HCT116 (cell line): ENCODE data around the gene TLX1. TPM values are rescaled to one million over a fixed set of nuclear protein-coding genes. Genes with fewer than 3 reads are reported as not detected.

Source experiments
- ATAC-seq: fragments of 200-7000 bp; cut with Tn5 transposase; 2 replicates; pipeline ENCODE4 v1.9.1; 2020; ENCODE audit warnings: mild to moderate bottlenecking, moderate library complexity
- BruUV-seq: library from RNA; stranded (reverse); fragments of 400-500 nt; replicated peaks from 2 replicates; lab custom pipeline; 2021; lab: Mats Ljungman, UMichigan
- CTCF ChIA-PET: fragments of 300-600 bp; sonication (Branson Sonifier 250); formaldehyde crosslinking; loops from one replicate; lab custom pipeline; 2021; ENCODE audit warnings: antibody characterized with exemption; lab: Charles Lee
- POLR2A ChIA-PET: fragments of 300-600, 350-600 bp; sonication (Branson Sonifier 250); formaldehyde crosslinking; loops from one replicate; lab custom pipeline; 2021; ENCODE audit warnings: antibody characterized with exemption; lab: Charles Lee
- RAD21 ChIA-PET, 2 experiments: fragments of 300-600 bp; sonication (Branson Sonifier 250); formaldehyde crosslinking; loops; one replicate each; lab custom pipeline; 2023; ENCODE audit warnings: low total read pairs in 2 of 2; ENCODE audit not compliant: uncharacterized antibody in 2 of 2, unreplicated experiment in 2 of 2, low non-redundant PET in 1 of 2; lab: Charles Lee
- DNase-seq: peaks from one replicate; pipeline ENCODE4 v3.0.0-alpha.2; 2010; ENCODE audit warnings: low read depth, low spot score
- H2AFZ ChIP-seq: fragments of 200-600 bp; shearing (Covaris generic), sonication (generic); 2 replicates; pipeline ENCODE4 v1.6.1; 2017; ENCODE audit warnings: low read depth, mixed run types, mixed read lengths, antibody characterized with exemption, low read length; ENCODE audit not compliant: poor library complexity, severe bottlenecking
- H3K27ac ChIP-seq: 2 replicates; pipeline ENCODE4 v1.5.1; 2012; ENCODE audit warnings: low read depth, low read length
- H3K27me3 ChIP-seq: fragments of 200-600 bp; sonication (generic); 2 replicates; pipeline ENCODE4 v1.6.1; 2016; ENCODE audit warnings: mixed run types, low read length, mixed read lengths; ENCODE audit not compliant: insufficient read depth
- H3K36me3 ChIP-seq, 2 experiments: fragments of 200-500 bp in 1 of 2; fragments of 200-600 bp in 1 of 2; sonication (Bioruptor generic) in 1 of 2; sonication (generic) in 1 of 2; 2 replicates each; pipeline versions ENCODE4 v1.5.1 to v1.6.1; 2014 to 2016; ENCODE audit warnings: low read length in 2 of 2, inconsistent platforms in 1 of 2, mixed read lengths in 1 of 2, mixed run types in 1 of 2; ENCODE audit not compliant: insufficient read depth in 2 of 2, control insufficient read depth in 1 of 2
- H3K4me1 ChIP-seq, 2 experiments: fragments of 200-600 bp in 1 of 2; sonication (generic) in 1 of 2; 2 replicates each; pipeline versions ENCODE4 v1.5.1 to v1.6.1; 2012 to 2017; ENCODE audit warnings: low read length in 2 of 2, inconsistent platforms in 1 of 2, mild to moderate bottlenecking in 1 of 2, mixed read lengths in 1 of 2, mixed run types in 1 of 2, moderate library complexity in 1 of 2; ENCODE audit not compliant: insufficient read depth in 2 of 2, control insufficient read depth in 1 of 2
- H3K4me2 ChIP-seq: fragments of 200-600 bp; sonication (generic); 2 replicates; pipeline ENCODE4 v1.6.1; 2017; ENCODE audit warnings: mixed run types, low read length, mixed read lengths
- H3K4me3 ChIP-seq, 2 experiments: fragments of 200-600 bp in 1 of 2; sonication (generic) in 1 of 2; replicated peaks in 1 of 2; 2 replicates each; pipeline ENCODE4 v1.5.1; 2011 to 2016; ENCODE audit warnings: low read length in 2 of 2, control low read depth in 1 of 2, low read depth in 1 of 2, mild to moderate bottlenecking in 1 of 2, mixed read lengths in 1 of 2, mixed run types in 1 of 2
- H3K79me2 ChIP-seq: fragments of 200-600 bp; sonication (generic); 2 replicates; pipeline ENCODE4 v1.6.1; 2017; ENCODE audit warnings: mild to moderate bottlenecking, mixed run types, low read length, moderate library complexity, mixed read lengths; ENCODE audit not compliant: insufficient read depth
- H3K9ac ChIP-seq: fragments of 200-600 bp; sonication (generic); 2 replicates; pipeline ENCODE4 v1.6.1; 2016; ENCODE audit warnings: low read length, mixed read lengths
- H3K9me2 ChIP-seq: fragments of 200-600 bp; sonication (generic), shearing (Covaris generic); 2 replicates; pipeline ENCODE4 v1.6.1; 2017; ENCODE audit warnings: mixed run types, mild to moderate bottlenecking, moderate library complexity; ENCODE audit not compliant: insufficient read depth
- H3K9me3 ChIP-seq, 2 experiments: fragments of 200-500 bp in 1 of 2; fragments of 200-600 bp in 1 of 2; sonication (Bioruptor generic) in 1 of 2; sonication (generic) in 1 of 2; 2 replicates each; pipeline ENCODE4 v1.6.1; 2014 to 2017; ENCODE audit warnings: low read length in 2 of 2, mixed read lengths in 2 of 2, inconsistent platforms in 1 of 2, low read depth in 1 of 2, mild to moderate bottlenecking in 1 of 2, mixed run types in 1 of 2, moderate library complexity in 1 of 2; ENCODE audit not compliant: control insufficient read depth in 1 of 2, insufficient read depth in 1 of 2
- H4K20me1 ChIP-seq: fragments of 200-600 bp; sonication (generic), shearing (Covaris generic); 2 replicates; pipeline ENCODE4 v1.6.1; 2017; ENCODE audit warnings: mixed run types, mild to moderate bottlenecking, moderate library complexity; ENCODE audit not compliant: insufficient read depth
- CEBPB ChIP-seq: IDR thresholded peaks from 2 replicates; pipeline ENCODE4 v1.6.1; 2012; ENCODE audit warnings: low read depth
- EZH2 ChIP-seq: fragments of 200-600 bp; sonication (generic); IDR thresholded peaks from 2 replicates; pipeline ENCODE4 v1.6.1; 2017; ENCODE audit warnings: antibody characterized with exemption, mixed run types
- EZH2phosphoT487 ChIP-seq: fragments of 200-600 bp; IDR thresholded peaks from 2 replicates; pipeline ENCODE4 v1.6.1; 2018; ENCODE audit warnings: antibody characterized with exemption, borderline replicate concordance
- JUND ChIP-seq: IDR thresholded peaks from 2 replicates; pipeline ENCODE4 v1.6.1; 2012
- POLR2A ChIP-seq: IDR thresholded peaks from 2 replicates; pipeline ENCODE4 v1.7.0; 2011; ENCODE audit warnings: borderline replicate concordance; ENCODE audit not compliant: insufficient read depth, insufficient read length; ENCODE audit errors: extremely low read depth
- SIN3A ChIP-seq: IDR thresholded peaks from 2 replicates; pipeline ENCODE4 v1.6.1; 2012; ENCODE audit warnings: low read depth
- YY1 ChIP-seq: IDR thresholded peaks from 2 replicates; pipeline ENCODE4 v1.6.1; 2011; ENCODE audit warnings: low read length, low read depth, moderate library complexity, mild to moderate bottlenecking; ENCODE audit not compliant: insufficient replicate concordance; ENCODE audit errors: extremely low read depth
- ZFX ChIP-seq: fragments of 450-650 bp; IDR thresholded peaks from 2 replicates; pipeline ENCODE4 v1.6.1; 2017
- intact Hi-C: fragments of 100-400 bp; cut with micrococcal nuclease; formaldehyde crosslinking; loops from 2 replicates; pipeline ENCODE4 v1.10.0; 2022
- total RNA-seq: library from RNA; stranded (reverse); gene quantifications from one replicate; pipeline ENCODE4 v1.2.1, GENCODE V29; 2021; ENCODE audit not compliant: unreplicated experiment

TLX1 gene
- total RNA-seq, 1 experiment from 2014 or later: not detected

DNA sequence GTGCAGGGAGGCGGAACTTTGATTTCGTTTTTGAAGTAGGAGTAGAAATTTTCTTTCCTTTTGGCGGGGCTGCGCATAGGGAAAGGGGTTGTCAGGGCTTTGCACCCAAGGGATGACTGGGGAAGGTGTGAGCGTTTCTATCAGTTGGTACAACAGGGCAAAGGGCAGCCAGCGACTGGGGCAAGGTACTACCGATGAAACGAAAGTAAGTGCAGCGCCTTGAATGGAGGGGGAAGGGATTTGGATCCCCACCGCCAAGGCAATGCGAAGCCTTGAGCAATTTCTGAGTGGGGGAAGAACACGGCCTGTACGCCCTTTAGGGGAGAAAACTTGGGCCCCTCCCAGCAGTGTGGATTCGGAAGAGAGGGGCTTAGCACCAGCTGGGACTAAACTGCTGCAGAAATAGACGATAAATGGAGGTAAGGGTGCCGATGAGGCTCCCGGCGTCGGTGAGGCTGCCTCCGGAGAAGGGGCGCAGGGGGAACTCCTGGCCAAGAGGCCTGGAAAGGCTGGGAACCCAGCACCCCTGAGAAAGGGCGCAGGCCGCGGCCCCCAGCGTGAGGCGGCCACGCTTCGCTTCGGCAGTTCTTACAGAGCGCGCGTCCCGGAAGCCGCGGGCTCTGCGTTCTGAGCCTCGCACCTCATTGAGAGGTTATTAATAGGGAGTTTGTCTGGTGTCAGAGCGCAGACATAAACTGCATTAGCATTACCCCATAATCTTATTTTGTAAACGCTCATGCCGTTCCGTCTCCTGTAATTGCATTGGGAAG lies 10.0 kb upstream of the TLX1 start:
- Histone ChIP-seq H3K27me3 (0 out of 2 replicates have a peak, but pooled peaks cover 5% of the 10 kb centered on the region), H4K20me1 (no peaks in the 10 kb centered on the region), H3K36me3 (no peaks in the 10 kb centered on the region), H3K4me3 (no peak overlapping the region), H2AFZ (no peak overlapping the region), H3K9me2 (no peaks in the 10 kb centered on the region), H3K79me2 (no peaks in the 10 kb centered on the region), H3K9ac (no peak overlapping the region), H3K27ac (no peak overlapping the region)
- intact Hi-C loops: no loop called here
- POLR2A ChIA-PET: no interaction called here
- DNase-seq (no peak), ATAC-seq (no peak)
- no peak for TF ChIP-seq EZH2
- TF ChIP-seq, all 23 proteins: peak for 0
- RAD21 ChIA-PET: no interaction called here
- H3K4me1 ChIP-seq: peaks cover 0 to 12% of the 10 kb centered on the region in 2 experiments; a peak in 1 of 4 replicates
- no peak overlapping the region for H3K4me2 ChIP-seq
- no TSS peak for BruUV-seq
- no peaks in the 10 kb centered on the region for H3K9me3 ChIP-seq
- CTCF ChIA-PET: interaction anchor here (1.8 kb wide), 1 partner anchor 26 kb away, joined by 10 read pairs; no protein-coding TSS in a partner anchor

DNA sequence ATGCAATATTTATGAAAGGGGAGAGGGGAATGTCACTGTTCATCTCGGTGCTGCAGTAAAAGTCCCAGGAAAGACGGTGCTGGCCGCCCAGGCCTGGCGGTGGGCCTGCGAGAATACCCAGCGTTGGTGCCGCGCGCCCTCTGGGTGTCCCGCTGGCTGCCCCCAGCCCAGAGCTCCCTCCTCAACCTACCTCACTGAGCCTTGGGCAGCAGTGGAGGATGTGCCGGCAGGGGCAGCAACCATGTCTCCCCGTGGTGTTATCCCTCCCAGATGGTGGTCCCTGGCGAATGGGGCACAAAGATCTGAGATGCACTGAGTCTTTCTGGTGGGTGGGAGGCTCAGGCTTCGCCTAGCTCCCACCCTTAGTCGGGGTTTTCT lies 9.5 kb upstream of the TLX1 start:
- H3K4me1 ChIP-seq: peaks cover 0 to 12% of the 10 kb centered on the region in 2 experiments; a peak in 1 of 4 replicates
- intact Hi-C loops: no loop called here
- H3K79me2 ChIP-seq: no peaks in the 10 kb centered on the region
- 0 out of 2 replicates have a peak, but pooled peaks cover 5% of the 10 kb centered on the region for H3K27me3 ChIP-seq
- H3K9ac ChIP-seq: no peak overlapping the region
- no peaks in the 10 kb centered on the region for H3K9me2 ChIP-seq
- no peak overlapping the region for H3K4me3 ChIP-seq
- no peak overlapping the region for H2AFZ ChIP-seq
- ChIA-PET CTCF (interaction anchor here (1.2 to 1.8 kb wide), 2 partner anchors 26 to 71 kb away, joined by 3 to 10 read pairs; no protein-coding TSS in a partner anchor), RAD21 (no interaction called here), POLR2A (no interaction called here)
- no peaks in the 10 kb centered on the region for H3K36me3 ChIP-seq
- no peak overlapping the region for H3K27ac ChIP-seq
- BruUV-seq: no TSS peak
- H3K4me2 ChIP-seq: no peak overlapping the region
- ATAC-seq (no peak), DNase-seq (no peak)
- no peak for TF ChIP-seq POLR2A
- no peak for TF ChIP-seq EZH2phosphoT487
- TF ChIP-seq CEBPB: no peak
- TF ChIP-seq SIN3A: no peak
- no peak for TF ChIP-seq ZFX
- no peak for TF ChIP-seq JUND
- no peak for TF ChIP-seq YY1
- no peaks in the 10 kb centered on the region for H4K20me1 ChIP-seq
- H3K9me3 ChIP-seq: no peaks in the 10 kb centered on the region
